Activated T-helper 2 cell treated with anti-CD3 and anti-CD28 coated beads, Interferon-gamma antibody, Interleukin-2, Interleukin-4, amounts not matched to agents 10 μg/mL and 5 μg/mL and 100 μg/mL, durations not matched to agents 14 hours and 24 hours and 36 hours (primary cell): Measurements from ENCODE around the gene FSTL4. TPM values are rescaled to one million over a fixed set of nuclear protein-coding genes. Genes with fewer than 3 reads are reported as not detected.
A peak's percentile ranks its signal among the peaks of the same experiment; 100 is the strongest.

Experiments used
- DNase-seq: peaks from one replicate; pipeline ENCODE4 v3.0.0; 2021; ENCODE audit warnings: low spot score
- H3K27ac Mint-ChIP-seq: one replicate; pipeline ENCODE4 v1.8.0; 2021; ENCODE audit warnings: mixed read lengths
- H3K27me3 Mint-ChIP-seq: one replicate; pipeline ENCODE4 v1.8.0; 2021; ENCODE audit warnings: low read depth, mixed read lengths
- H3K36me3 Mint-ChIP-seq: one replicate; pipeline ENCODE4 v1.8.0; 2021; ENCODE audit warnings: low read depth, mixed read lengths
- H3K4me1 Mint-ChIP-seq: one replicate; pipeline ENCODE4 v1.8.0; 2021; ENCODE audit warnings: low read depth, mixed read lengths
- H3K4me3 Mint-ChIP-seq: one replicate; pipeline ENCODE4 v1.8.0; 2021; ENCODE audit warnings: low read depth, mild to moderate bottlenecking, moderate library complexity, mixed read lengths
- H3K9me3 Mint-ChIP-seq: one replicate; pipeline ENCODE4 v1.8.0; 2021; ENCODE audit warnings: mixed read lengths
- intact Hi-C: fragments of 100-400 bp; cut with micrococcal nuclease; formaldehyde crosslinking; loops from one replicate; pipeline ENCODE4 v1.15.1; 2023
- total RNA-seq: library from RNA; stranded (reverse); gene quantifications from 2 replicates; pipeline ENCODE4 v1.2.3, GENCODE V29; 2022

Gene FSTL4
- total RNA-seq, 1 donor from 2014 or later = 2.1 TPM

- Mint-ChIP-seq H3K27ac (peak overlapping the region; percentile 25), H3K36me3 (no peaks in the 10 kb centered on the region), H3K27me3 (no peaks in the 10 kb centered on the region), H3K4me3 (no peak overlapping the region), H3K9me3 (no peaks in the 10 kb centered on the region), H3K4me1 (peaks cover 11% of the 10 kb centered on the region)
- DNase-seq = no peak
- intact Hi-C loops = no loop called here
Observed at GRCh38 chr5:133246376-133247150, 365.8 kb downstream of the FSTL4 start.

GRCh38 chr5:133246053-133246370, 366.3 kb downstream of the FSTL4 start:
- intact Hi-C loops = no loop called here
- Mint-ChIP-seq H3K4me3 (no peak overlapping the region), H3K4me1 (peaks cover 11% of the 10 kb centered on the region), H3K27ac (peak overlapping the region; percentile 25), H3K27me3 (no peaks in the 10 kb centered on the region), H3K9me3 (no peaks in the 10 kb centered on the region), H3K36me3 (no peaks in the 10 kb centered on the region)
- no peak for DNase-seq

GRCh38 chr5:133245191-133246052, 366.9 kb downstream of the FSTL4 start:
- no peak for DNase-seq
- H3K4me3 Mint-ChIP-seq = no peak overlapping the region
- intact Hi-C loops = no loop called here

GRCh38 chr5:133244242-133244641, 368.1 kb downstream of the FSTL4 start:
- no peak for DNase-seq
- Mint-ChIP-seq H3K27ac (no peak overlapping the region), H3K4me3 (no peak overlapping the region), H3K27me3 (no peaks in the 10 kb centered on the region), H3K36me3 (no peaks in the 10 kb centered on the region), H3K4me1 (peaks cover 21% of the 10 kb centered on the region), H3K9me3 (no peaks in the 10 kb centered on the region)
- intact Hi-C loops = no loop called here

More at GRCh38 chr5:133245191-133246052, 366.9 kb downstream of the FSTL4 start:
- Mint-ChIP-seq H3K36me3 (no peaks in the 10 kb centered on the region), H3K9me3 (no peaks in the 10 kb centered on the region), H3K27me3 (no peaks in the 10 kb centered on the region), H3K4me1 (peaks cover 16% of the 10 kb centered on the region), H3K27ac (peak overlapping the region; percentile 33)

GRCh38 chr5:133243196-133243595, 369.1 kb downstream of the FSTL4 start:
- no peaks in the 10 kb centered on the region for H3K9me3 Mint-ChIP-seq
- H3K27me3 Mint-ChIP-seq = no peaks in the 10 kb centered on the region
- intact Hi-C loops = no loop called here

GRCh38 chr5:133242221-133242835, 370.0 kb downstream of the FSTL4 start:
- Mint-ChIP-seq H3K27ac (no peak overlapping the region), H3K27me3 (peaks cover 1% of the 10 kb centered on the region), H3K9me3 (no peaks in the 10 kb centered on the region), H3K4me1 (peaks cover 22% of the 10 kb centered on the region), H3K4me3 (no peak overlapping the region), H3K36me3 (no peaks in the 10 kb centered on the region)
- intact Hi-C loops = no loop called here
- DNase-seq = no peak

More at GRCh38 chr5:133243196-133243595, 369.1 kb downstream of the FSTL4 start:
- Mint-ChIP-seq H3K4me3 (no peak overlapping the region), H3K27ac (no peak overlapping the region), H3K4me1 (peaks cover 21% of the 10 kb centered on the region), H3K36me3 (no peaks in the 10 kb centered on the region)
- DNase-seq = no peak

GRCh38 chr5:133241179-133242092, 370.9 kb downstream of the FSTL4 start:
- peaks cover 1% of the 10 kb centered on the region for H3K27me3 Mint-ChIP-seq
- H3K4me1 Mint-ChIP-seq = peaks cover 22% of the 10 kb centered on the region
- no peak overlapping the region for H3K4me3 Mint-ChIP-seq
- H3K9me3 Mint-ChIP-seq = no peaks in the 10 kb centered on the region
- DNase-seq = no peak
- intact Hi-C loops = loop anchor here (2.0 kb wide), 1 partner anchor 129 kb away; no protein-coding TSS in a partner anchor
- H3K36me3 Mint-ChIP-seq = no peaks in the 10 kb centered on the region
- H3K27ac Mint-ChIP-seq = no peak overlapping the region

GRCh38 chr5:133240425-133241091, 371.8 kb downstream of the FSTL4 start:
- Mint-ChIP-seq H3K4me3 (no peak overlapping the region), H3K36me3 (no peaks in the 10 kb centered on the region), H3K9me3 (no peaks in the 10 kb centered on the region), H3K4me1 (peaks cover 21% of the 10 kb centered on the region), H3K27ac (no peak overlapping the region), H3K27me3 (peaks cover 1% of the 10 kb centered on the region)
- intact Hi-C loops = loop anchor here (2.0 kb wide), 1 partner anchor 128 kb away; no protein-coding TSS in a partner anchor
- DNase-seq = no peak

GRCh38 chr5:133238426-133239205, 373.7 kb downstream of the FSTL4 start:
- peaks cover 1% of the 10 kb centered on the region for H3K27me3 Mint-ChIP-seq
- H3K9me3 Mint-ChIP-seq = no peaks in the 10 kb centered on the region
- intact Hi-C loops = no loop called here
- DNase-seq = no peak
- peaks cover 12% of the 10 kb centered on the region for H3K4me1 Mint-ChIP-seq
- H3K4me3 Mint-ChIP-seq = no peak overlapping the region
- no peaks in the 10 kb centered on the region for H3K36me3 Mint-ChIP-seq
- no peak overlapping the region for H3K27ac Mint-ChIP-seq

- H3K4me3 Mint-ChIP-seq = no peak overlapping the region
- DNase-seq = no peak
- intact Hi-C loops = no loop called here
Observed at GRCh38 chr5:133236976-133237375, 375.4 kb downstream of the FSTL4 start.

GRCh38 chr5:133236541-133236951, 375.8 kb downstream of the FSTL4 start:
- no peak for DNase-seq
- Mint-ChIP-seq H3K27ac (no peak overlapping the region), H3K36me3 (no peaks in the 10 kb centered on the region), H3K9me3 (no peaks in the 10 kb centered on the region), H3K4me1 (peaks cover 11% of the 10 kb centered on the region), H3K27me3 (peaks cover 1% of the 10 kb centered on the region), H3K4me3 (no peak overlapping the region)
- intact Hi-C loops = no loop called here

More at GRCh38 chr5:133236976-133237375, 375.4 kb downstream of the FSTL4 start:
- Mint-ChIP-seq H3K27ac (no peak overlapping the region), H3K36me3 (no peaks in the 10 kb centered on the region), H3K27me3 (peaks cover 1% of the 10 kb centered on the region), H3K4me1 (peaks cover 12% of the 10 kb centered on the region), H3K9me3 (no peaks in the 10 kb centered on the region)
